Esophagus muscularis mucosa (tissue), 4 donors: ENCODE data around the gene IVL. TPM values are rescaled to one million over a fixed set of nuclear protein-coding genes. Genes with fewer than 3 reads are reported as not detected.
A peak's percentile ranks its signal among the peaks of the same experiment; 100 is the strongest.

Experiments
- DNase-seq: peaks from one replicate; pipeline ENCODE4 v3.0.0-alpha.2; 2017; ENCODE audit errors: extremely low spot score
- H3K27ac ChIP-seq, 4 donors: fragments of 200-600 bp; sonication (generic); replicated peaks in 1 of 4; 1 replicate in 3 of 4; 2 replicates in 1 of 4; pipeline ENCODE4 v1.5.1; 2016 to 2019; ENCODE audit warnings: mild to moderate bottlenecking in 1 of 4
- H3K27me3 ChIP-seq, 4 donors: fragments of 200-600 bp; sonication (generic); one replicate each; pipeline versions ENCODE4 v1.5.1 to v1.6.0; 2016 to 2019
- H3K36me3 ChIP-seq, 4 donors: fragments of 200-600 bp; sonication (generic); one replicate each; pipeline ENCODE4 v1.5.1; 2016 to 2019
- H3K4me1 ChIP-seq, 4 donors: fragments of 200-600 bp; sonication (generic); one replicate each; pipeline ENCODE4 v1.5.1; 2016 to 2019
- H3K4me3 ChIP-seq, 4 donors: fragments of 200-600 bp; sonication (generic); 1 replicate in 2 of 4; 2 replicates in 2 of 4; pipeline ENCODE4 v1.5.1; 2016 to 2019; ENCODE audit warnings: mild to moderate bottlenecking in 4 of 4, moderate library complexity in 1 of 4
- H3K9me3 ChIP-seq, 4 donors: fragments of 200-600 bp; sonication (generic); 1 replicate in 3 of 4; 2 replicates in 1 of 4; pipeline ENCODE4 v1.5.1; 2016 to 2019
- CTCF ChIP-seq, 3 experiments: fragments of 200-600 bp in 2 of 3; fragments of 450-650 bp in 1 of 3; sonication (generic) in 2 of 3; IDR thresholded peaks; one replicate each; pipeline ENCODE4 v1.5.1; 2017 to 2019; ENCODE audit warnings: antibody characterized with exemption in 3 of 3, mild to moderate bottlenecking in 2 of 3, moderate library complexity in 1 of 3
- EP300 ChIP-seq: sonication (generic); formaldehyde crosslinking; IDR thresholded peaks from one replicate; pipeline ENCODE4 v1.6.1; 2017; ENCODE audit warnings: antibody characterized with exemption
- POLR2A ChIP-seq: fragments of 450-650 bp; IDR thresholded peaks from one replicate; pipeline ENCODE4 v1.6.1; 2017; ENCODE audit warnings: antibody characterized with exemption, moderate library complexity, mild to moderate bottlenecking, low read depth
- POLR2AphosphoS5 ChIP-seq, 2 donors: sonication (generic); formaldehyde crosslinking; IDR thresholded peaks; one replicate each; pipeline ENCODE4 v1.6.1; 2017; ENCODE audit warnings: antibody characterized with exemption in 2 of 2
- WGBS: methylation state at CpG from one replicate; pipeline ENCODE4 v1.1.5; 2018; 5-methylcytosine and 5-hydroxymethylcytosine counted together
- intact Hi-C: fragments of 100-400 bp; cut with DNase I; formaldehyde crosslinking; loops from one replicate; pipeline ENCODE4 v1.15.1; 2023
- total RNA-seq, 4 donors: library from RNA; depleted of rRNA; stranded (reverse); fragments of >200 nt; gene quantifications; one replicate each; pipeline versions ENCODE4 v1.1.0 to v1.2.1, GENCODE V29; 2016

IVL gene
- total RNA-seq, 4 donors from 2014 or later = not detected

- no peak overlapping the region for H3K4me3 ChIP-seq
- no peaks in the 10 kb centered on the region for H3K27me3 ChIP-seq
- H3K4me1 ChIP-seq = peaks cover 0 to 7% (median 0%) of the 10 kb centered on the region in 4 donors
- H3K27ac ChIP-seq = no peak overlapping the region
- peak; percentile 84 for DNase-seq
- no peak for TF ChIP-seq POLR2A
- TF ChIP-seq POLR2AphosphoS5 (IDR thresholded peaks at IDR 0.05) = no peak
- no peak for TF ChIP-seq CTCF (IDR thresholded peaks at IDR 0.05)
- TF ChIP-seq EP300 = no peak
- 76% methylated on average over 5 of the region's 5 CpGs for WGBS
- no peaks in the 10 kb centered on the region for H3K36me3 ChIP-seq
- intact Hi-C loops = no loop called here
- no peaks in the 10 kb centered on the region for H3K9me3 ChIP-seq
Measured at GRCh38 chr1:152901631-152902030, 6.7 kb upstream of the IVL start.

- TF ChIP-seq EP300 (no peak), POLR2AphosphoS5 (IDR thresholded peaks at IDR 0.05) (no peak)
- H3K36me3 ChIP-seq = no peaks in the 10 kb centered on the region
- no peak overlapping the region for H3K27ac ChIP-seq
- DNase-seq = peak; percentile 72
- WGBS = 76% methylated on average over 3 of the region's 4 CpGs
- intact Hi-C loops = no loop called here
- H3K4me1 ChIP-seq = peaks cover 0 to 7% (median 0%) of the 10 kb centered on the region in 4 donors
- no peaks in the 10 kb centered on the region for H3K9me3 ChIP-seq
- no peaks in the 10 kb centered on the region for H3K27me3 ChIP-seq
- H3K4me3 ChIP-seq = no peak overlapping the region
Measured at GRCh38 chr1:152902636-152903035, 5.7 kb upstream of the IVL start.

- no peak for TF ChIP-seq CTCF (IDR thresholded peaks at IDR 0.05)
- no peak for TF ChIP-seq POLR2A
- TF ChIP-seq POLR2AphosphoS5 (IDR thresholded peaks at IDR 0.05) = no peak
- TF ChIP-seq EP300 = no peak
- no peak overlapping the region for H3K27ac ChIP-seq
- no peaks in the 10 kb centered on the region for H3K9me3 ChIP-seq
- peaks cover 0 to 6% (median 0%) of the 10 kb centered on the region in 4 donors for H3K27me3 ChIP-seq
- intact Hi-C loops = no loop called here
- no peak overlapping the region for H3K4me3 ChIP-seq
- peaks cover 0 to 7% (median 0%) of the 10 kb centered on the region in 4 donors for H3K4me1 ChIP-seq
- H3K36me3 ChIP-seq = no peaks in the 10 kb centered on the region
- whole genome bisulfite sequencing = 79% methylated on average over 7 of the region's 7 CpGs
- DNase-seq = peak; percentile 80
Measured at GRCh38 chr1:152904688-152905440, 3.5 kb upstream of the IVL start.

GRCh38 chr1:152906023-152906565 is 2.3 kb upstream of the IVL start:
- Histone ChIP-seq H3K9me3 (no peaks in the 10 kb centered on the region), H3K4me3 (no peak overlapping the region), H3K4me1 (peaks cover 0 to 7% (median 0%) of the 10 kb centered on the region in 4 donors), H3K27me3 (peaks cover 0 to 12% (median 0%) of the 10 kb centered on the region in 4 donors), H3K27ac (no peak overlapping the region), H3K36me3 (no peaks in the 10 kb centered on the region)
- WGBS = 49% methylated on average over 5 of the region's 5 CpGs
- intact Hi-C loops = no loop called here
- peak; percentile 80 for DNase-seq
- TF ChIP-seq EP300 = no peak
- TF ChIP-seq CTCF (IDR thresholded peaks at IDR 0.05) = no peak
- no peak for TF ChIP-seq POLR2A

GRCh38 chr1:152909206-152909605 is 860 bp downstream of the IVL start:
- Histone ChIP-seq H3K27ac (no peak overlapping the region), H3K9me3 (no peaks in the 10 kb centered on the region), H3K36me3 (no peaks in the 10 kb centered on the region), H3K4me1 (peaks cover 0 to 7% (median 0%) of the 10 kb centered on the region in 4 donors), H3K4me3 (no peak overlapping the region), H3K27me3 (peaks cover 0 to 12% (median 0%) of the 10 kb centered on the region in 4 donors)
- TF ChIP-seq POLR2AphosphoS5 (IDR thresholded peaks at IDR 0.05) = no peak
- no peak for TF ChIP-seq EP300
- no peak for TF ChIP-seq POLR2A
- no peak for TF ChIP-seq CTCF (IDR thresholded peaks at IDR 0.05)
- intact Hi-C loops = no loop called here
- no peak for DNase-seq
- WGBS = 89% methylated on average over 3 of the region's 3 CpGs
